Neural crest cell (in vitro differentiated cells): ENCODE results near the gene APCDD1L. TPM values are rescaled to one million over a fixed set of nuclear protein-coding genes. Genes with fewer than 3 reads are reported as not detected.

ENCODE experiments used
- DNase-seq: peaks from one replicate; pipeline ENCODE4 v3.0.0; 2021; ENCODE audit warnings: low read depth, mixed read lengths, low spot score
- H3K27ac Mint-ChIP-seq: one replicate; pipeline ENCODE4 v1.8.0; 2021; ENCODE audit warnings: mild to moderate bottlenecking, mixed read lengths; ENCODE audit not compliant: unreplicated experiment
- H3K27me3 Mint-ChIP-seq: 2 replicates; pipeline ENCODE4 v1.8.0; 2021; ENCODE audit warnings: low read depth, mild to moderate bottlenecking, mixed read lengths
- H3K36me3 Mint-ChIP-seq: 2 replicates; pipeline ENCODE4 v1.8.0; 2021; ENCODE audit warnings: low read depth, mild to moderate bottlenecking, mixed read lengths
- H3K4me1 Mint-ChIP-seq: 2 replicates; pipeline ENCODE4 v1.8.0; 2021; ENCODE audit warnings: mixed read lengths
- H3K4me3 Mint-ChIP-seq: one replicate; pipeline ENCODE4 v1.8.0; 2021; ENCODE audit warnings: mild to moderate bottlenecking, mixed read lengths
- H3K9me3 Mint-ChIP-seq: 2 replicates; pipeline ENCODE4 v1.8.0; 2021; ENCODE audit warnings: mixed read lengths
- total RNA-seq: library from RNA; stranded (reverse); gene quantifications from 2 replicates; pipeline ENCODE4 v1.2.1, GENCODE V29; 2021
- TF ChIP-seq, protein P1 (sequence below): fragments of 200-600 bp; sonication (generic); conservative IDR thresholded peaks from 2 replicates; pipeline ENCODE4 v1.5.0; 2021; ENCODE audit warnings: antibody characterized with exemption, mild to moderate bottlenecking

Gene APCDD1L
- total RNA-seq, 1 donor from 2014 or later, result not detected

DNA sequence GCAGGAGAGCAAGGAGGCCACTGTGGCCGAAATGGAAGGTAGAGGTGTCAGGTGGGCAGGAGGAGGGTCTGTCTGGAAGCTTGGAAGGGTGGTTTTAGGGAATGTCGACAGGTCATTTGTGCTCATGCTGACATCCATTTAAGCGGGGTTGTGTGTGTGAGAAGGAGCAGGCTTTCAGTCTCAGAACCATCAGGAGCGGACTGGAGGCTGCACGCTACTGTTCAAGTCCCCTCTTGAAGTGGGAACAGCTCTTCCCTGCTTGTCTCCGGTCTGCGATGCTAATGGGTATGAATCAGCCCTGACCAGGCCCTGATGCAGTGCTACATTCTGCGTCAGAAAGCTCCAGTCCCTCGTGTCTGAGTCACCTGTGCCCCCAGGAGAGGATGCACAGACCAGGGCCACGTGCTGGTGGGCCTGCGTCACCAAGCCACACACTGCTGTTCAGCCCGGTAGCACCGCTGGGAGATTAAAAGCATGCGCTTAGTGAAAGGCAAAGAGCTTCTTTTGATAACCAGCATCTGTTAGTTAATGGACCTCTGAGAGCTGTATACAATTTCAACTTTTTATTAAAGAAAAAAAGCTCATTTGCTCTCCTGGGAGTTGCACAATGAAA, 58.0 kb downstream of the APCDD1L start:
- H3K4me3 Mint-ChIP-seq, result no peak overlapping the region
- no peak overlapping the region for H3K27ac Mint-ChIP-seq
- peaks cover 11% of the 10 kb centered on the region for H3K9me3 Mint-ChIP-seq
- DNase-seq, result no peak
- H3K27me3 Mint-ChIP-seq, result no peaks in the 10 kb centered on the region
- H3K36me3 Mint-ChIP-seq, result peaks cover 34% of the 10 kb centered on the region
- H3K4me1 Mint-ChIP-seq, result peaks cover 21% of the 10 kb centered on the region
- TF ChIP-seq, protein P1, sequence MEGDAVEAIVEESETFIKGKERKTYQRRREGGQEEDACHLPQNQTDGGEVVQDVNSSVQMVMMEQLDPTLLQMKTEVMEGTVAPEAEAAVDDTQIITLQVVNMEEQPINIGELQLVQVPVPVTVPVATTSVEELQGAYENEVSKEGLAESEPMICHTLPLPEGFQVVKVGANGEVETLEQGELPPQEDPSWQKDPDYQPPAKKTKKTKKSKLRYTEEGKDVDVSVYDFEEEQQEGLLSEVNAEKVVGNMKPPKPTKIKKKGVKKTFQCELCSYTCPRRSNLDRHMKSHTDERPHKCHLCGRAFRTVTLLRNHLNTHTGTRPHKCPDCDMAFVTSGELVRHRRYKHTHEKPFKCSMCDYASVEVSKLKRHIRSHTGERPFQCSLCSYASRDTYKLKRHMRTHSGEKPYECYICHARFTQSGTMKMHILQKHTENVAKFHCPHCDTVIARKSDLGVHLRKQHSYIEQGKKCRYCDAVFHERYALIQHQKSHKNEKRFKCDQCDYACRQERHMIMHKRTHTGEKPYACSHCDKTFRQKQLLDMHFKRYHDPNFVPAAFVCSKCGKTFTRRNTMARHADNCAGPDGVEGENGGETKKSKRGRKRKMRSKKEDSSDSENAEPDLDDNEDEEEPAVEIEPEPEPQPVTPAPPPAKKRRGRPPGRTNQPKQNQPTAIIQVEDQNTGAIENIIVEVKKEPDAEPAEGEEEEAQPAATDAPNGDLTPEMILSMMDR, result no peak

DNA sequence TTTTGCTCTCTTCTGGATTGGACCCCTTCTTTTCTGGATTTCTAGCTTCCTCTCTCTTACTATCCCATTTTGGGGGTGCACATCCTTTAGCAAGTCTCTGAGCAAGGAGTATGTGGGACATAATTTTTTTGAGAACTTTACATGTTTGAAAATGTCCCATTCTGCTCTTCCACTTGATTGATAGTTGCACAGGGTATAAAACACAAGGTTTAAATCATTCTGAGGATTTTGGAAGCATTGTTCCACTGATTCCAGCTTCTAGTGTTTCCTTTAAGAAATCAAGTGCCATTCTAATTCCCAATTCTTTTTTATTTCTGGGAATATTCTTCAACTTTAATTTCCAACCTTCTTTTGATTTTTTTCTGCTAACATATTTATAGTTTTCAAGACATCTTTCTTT, 60.7 kb downstream of the APCDD1L start:
- TF ChIP-seq, protein P1, result no peak
- Mint-ChIP-seq H3K27me3 (no peaks in the 10 kb centered on the region), H3K4me1 (peaks cover 17% of the 10 kb centered on the region), H3K4me3 (no peak overlapping the region), H3K36me3 (peaks cover 40% of the 10 kb centered on the region), H3K9me3 (peaks cover 11% of the 10 kb centered on the region), H3K27ac (no peak overlapping the region)
- DNase-seq, result no peak

DNA sequence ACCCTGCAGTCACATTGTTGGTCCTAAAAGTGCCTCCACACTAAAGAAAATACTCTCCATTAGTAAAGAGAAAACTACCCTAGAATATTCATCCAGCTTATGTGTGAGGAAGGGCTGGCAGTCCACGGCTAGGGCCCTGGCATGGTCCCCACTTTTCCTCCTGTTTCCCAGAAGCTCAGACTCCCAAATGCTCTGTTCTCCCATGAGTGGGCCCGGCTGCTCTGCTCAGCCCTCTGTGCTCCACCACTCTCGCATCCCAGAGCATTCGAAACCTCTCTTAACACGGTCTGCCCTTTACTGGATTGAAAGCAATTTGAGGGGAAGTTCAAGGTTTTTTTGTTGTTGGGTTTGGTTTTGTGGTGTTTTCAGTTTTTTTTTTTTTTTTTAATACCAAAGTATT, 61.8 kb downstream of the APCDD1L start:
- Mint-ChIP-seq H3K9me3 (peaks cover 11% of the 10 kb centered on the region), H3K4me1 (peaks cover 7% of the 10 kb centered on the region), H3K27ac (no peak overlapping the region), H3K27me3 (no peaks in the 10 kb centered on the region), H3K36me3 (peaks cover 40% of the 10 kb centered on the region), H3K4me3 (no peak overlapping the region)
- no peak for DNase-seq
- TF ChIP-seq, protein P1, result no peak

DNA sequence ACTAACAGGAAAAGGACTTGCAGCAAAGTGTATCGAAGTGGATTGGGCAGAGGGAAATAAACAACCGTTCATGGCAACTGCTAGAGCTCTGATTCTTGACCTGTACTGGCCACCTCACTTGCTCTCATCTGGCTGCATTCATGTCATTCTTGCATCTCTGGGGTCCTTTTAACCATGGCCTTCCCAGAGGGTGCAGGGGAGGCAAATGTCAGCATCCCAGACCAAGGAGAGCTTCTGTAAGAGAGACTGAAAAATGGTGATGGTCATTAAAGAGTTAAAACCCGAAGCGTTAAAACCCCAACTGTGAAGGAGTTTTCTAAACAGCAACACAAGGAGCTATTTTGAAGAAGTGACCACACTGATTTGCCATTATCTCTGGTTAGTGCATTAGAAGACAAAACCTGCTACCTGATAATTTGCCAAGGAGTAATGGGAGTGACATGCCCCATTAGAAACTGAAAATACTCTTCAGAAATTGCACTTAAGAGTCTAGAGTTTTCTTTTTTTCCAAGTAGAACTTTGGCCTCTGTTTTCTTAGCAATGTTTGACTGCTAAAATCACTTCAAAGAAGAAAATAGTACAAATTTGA, 62.4 kb downstream of the APCDD1L start:
- H3K36me3 Mint-ChIP-seq, result peaks cover 38% of the 10 kb centered on the region
- TF ChIP-seq, protein P1, result no peak
- no peak overlapping the region for H3K27ac Mint-ChIP-seq
- no peak for DNase-seq
- no peak overlapping the region for H3K4me3 Mint-ChIP-seq
- H3K27me3 Mint-ChIP-seq, result no peaks in the 10 kb centered on the region
- peaks cover 2% of the 10 kb centered on the region for H3K4me1 Mint-ChIP-seq
- peaks cover 11% of the 10 kb centered on the region for H3K9me3 Mint-ChIP-seq

DNA sequence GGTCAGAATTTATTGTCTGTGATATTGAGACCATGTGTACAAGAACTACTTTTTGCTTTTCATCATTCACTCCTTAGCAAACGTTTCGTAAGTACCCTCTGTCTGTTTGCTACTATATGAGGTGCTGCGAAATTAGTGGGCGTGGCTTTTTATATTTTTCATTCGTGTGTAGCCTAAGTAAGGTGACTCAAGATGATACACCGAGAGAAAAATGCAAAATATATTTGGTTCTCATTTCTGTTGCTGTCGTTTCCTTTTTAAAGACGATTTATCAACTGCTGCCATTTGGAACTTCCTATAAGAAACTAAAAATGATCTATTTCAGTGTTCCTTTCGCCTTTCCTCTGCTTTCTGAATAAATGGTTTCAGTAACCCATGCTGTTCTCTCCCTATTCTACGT, 64.9 kb downstream of the APCDD1L start:
- DNase-seq, result no peak
- TF ChIP-seq, protein P1, result no peak
- peaks cover 29% of the 10 kb centered on the region for H3K36me3 Mint-ChIP-seq
- no peaks in the 10 kb centered on the region for H3K4me1 Mint-ChIP-seq
- no peak overlapping the region for H3K27ac Mint-ChIP-seq
- no peak overlapping the region for H3K4me3 Mint-ChIP-seq
- H3K27me3 Mint-ChIP-seq, result no peaks in the 10 kb centered on the region
- peaks cover 9% of the 10 kb centered on the region for H3K9me3 Mint-ChIP-seq
